PC-9 (cell line): ENCODE data around the gene CD44. TPM values are rescaled to one million over a fixed set of nuclear protein-coding genes. Genes with fewer than 3 reads are reported as not detected.

Experiments used
- BruUV-seq: library from RNA; stranded (reverse); fragments of 400-500 nt; replicated peaks from 2 replicates; lab custom pipeline; 2021; lab: Mats Ljungman, UMichigan
- CTCF ChIA-PET: fragments of 300-600 bp; sonication (Branson Sonifier 250); formaldehyde crosslinking; loops from one replicate; lab custom pipeline; 2022; ENCODE audit warnings: antibody characterized with exemption; lab: Charles Lee
- POLR2A ChIA-PET: fragments of 300-600 bp; sonication (Branson Sonifier 250); formaldehyde crosslinking; loops from one replicate; lab custom pipeline; 2022; ENCODE audit warnings: antibody characterized with exemption; ENCODE audit not compliant: unreplicated experiment; lab: Charles Lee
- DNase-seq, 2 experiments: peaks; one replicate each; pipeline versions ENCODE4 v3.0.0 to v3.0.0-alpha.2; 2015 to 2022; ENCODE audit warnings: mixed read lengths in 1 of 2
- H2AFZ ChIP-seq: fragments of 200-600 bp; sonication (generic); 2 replicates; pipeline ENCODE4 v1.8.1; 2017; ENCODE audit warnings: antibody characterized with exemption
- H3F3A ChIP-seq: fragments of 200-600 bp; sonication (generic); 2 replicates; pipeline ENCODE4 v1.8.1; 2017; ENCODE audit warnings: antibody characterized with exemption, mild to moderate bottlenecking, low read depth; ENCODE audit not compliant: insufficient read depth
- H3K27ac ChIP-seq: fragments of 200-600 bp; sonication (generic); 2 replicates; pipeline ENCODE4 v1.6.1; 2016; ENCODE audit warnings: mixed run types
- H3K27me3 ChIP-seq: fragments of 200-600 bp; sonication (generic); 2 replicates; pipeline ENCODE4 v1.6.1; 2016; ENCODE audit warnings: low read depth, mixed run types; ENCODE audit not compliant: insufficient read depth
- H3K36me3 ChIP-seq: fragments of 200-600 bp; sonication (generic); 2 replicates; pipeline ENCODE4 v1.6.1; 2016; ENCODE audit warnings: low read depth, mixed run types
- H3K4me1 ChIP-seq: fragments of 200-600 bp; sonication (generic); replicated peaks from 2 replicates; pipeline ENCODE4 v1.6.1; 2016; ENCODE audit warnings: mixed run types; ENCODE audit not compliant: insufficient read depth
- H3K4me2 ChIP-seq: fragments of 200-600 bp; sonication (generic); 2 replicates; pipeline ENCODE4 v1.6.1; 2017; ENCODE audit warnings: mixed run types
- H3K4me3 ChIP-seq: fragments of 200-600 bp; sonication (generic); 2 replicates; pipeline ENCODE4 v1.6.1; 2016; ENCODE audit warnings: mixed run types
- H3K79me2 ChIP-seq: fragments of 200-600 bp; sonication (generic); 2 replicates; pipeline ENCODE4 v1.6.1; 2017; ENCODE audit warnings: low read depth, mixed run types
- H3K9me2 ChIP-seq: fragments of 200-600 bp; sonication (generic); 2 replicates; pipeline ENCODE4 v1.8.1; 2017; ENCODE audit warnings: mild to moderate bottlenecking; ENCODE audit not compliant: insufficient read depth
- H3K9me3 ChIP-seq: fragments of 200-600 bp; sonication (generic); 2 replicates; pipeline ENCODE4 v1.8.1; 2016; ENCODE audit warnings: low read depth; ENCODE audit not compliant: insufficient read depth
- H4K20me1 ChIP-seq: fragments of 200-600 bp; sonication (generic); 2 replicates; pipeline ENCODE4 v1.8.1; 2017; ENCODE audit not compliant: insufficient read depth
- EZH2 ChIP-seq: fragments of 200-600 bp; sonication (generic); IDR thresholded peaks from 2 replicates; pipeline ENCODE4 v1.8.0; 2017; ENCODE audit warnings: antibody characterized with exemption, low read depth
- intact Hi-C: fragments of 100-400 bp; cut with micrococcal nuclease; formaldehyde crosslinking; loops from one replicate; pipeline ENCODE4 v1.10.0; 2022; ENCODE audit not compliant: unreplicated experiment
- total RNA-seq: library from RNA; stranded (reverse); gene quantifications from 2 replicates; pipeline ENCODE4 v1.2.3, GENCODE V29; 2021
- TF ChIP-seq, protein P1 (sequence below): fragments of 200-600 bp; sonication (generic); conservative IDR thresholded peaks from 2 replicates; pipeline ENCODE4 v1.6.1; 2017; ENCODE audit warnings: mixed run types, antibody characterized with exemption, mild to moderate bottlenecking, moderate library complexity

CD44 gene
- total RNA-seq, 1 experiment from 2014 or later = 775 TPM

DNA sequence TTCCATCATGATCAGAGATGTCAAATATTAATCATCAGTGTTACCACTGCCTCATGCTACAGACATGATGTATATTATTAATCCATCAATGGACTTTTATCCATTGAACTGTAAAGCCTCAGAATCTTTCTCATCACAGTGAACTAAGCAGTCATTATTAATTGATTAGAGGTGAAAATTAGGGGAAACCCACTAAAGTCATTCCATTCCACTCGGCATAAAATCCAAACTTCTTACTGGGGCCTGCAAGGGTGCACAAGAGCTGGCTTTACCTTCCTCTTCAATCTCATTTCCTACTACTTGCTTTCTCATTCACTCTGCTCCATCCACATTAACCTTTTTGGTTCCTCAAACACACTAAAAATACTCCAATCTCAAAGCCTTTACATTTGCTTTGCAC, 7.9 kb upstream of the CD44 start:
- TF ChIP-seq, protein P1, sequence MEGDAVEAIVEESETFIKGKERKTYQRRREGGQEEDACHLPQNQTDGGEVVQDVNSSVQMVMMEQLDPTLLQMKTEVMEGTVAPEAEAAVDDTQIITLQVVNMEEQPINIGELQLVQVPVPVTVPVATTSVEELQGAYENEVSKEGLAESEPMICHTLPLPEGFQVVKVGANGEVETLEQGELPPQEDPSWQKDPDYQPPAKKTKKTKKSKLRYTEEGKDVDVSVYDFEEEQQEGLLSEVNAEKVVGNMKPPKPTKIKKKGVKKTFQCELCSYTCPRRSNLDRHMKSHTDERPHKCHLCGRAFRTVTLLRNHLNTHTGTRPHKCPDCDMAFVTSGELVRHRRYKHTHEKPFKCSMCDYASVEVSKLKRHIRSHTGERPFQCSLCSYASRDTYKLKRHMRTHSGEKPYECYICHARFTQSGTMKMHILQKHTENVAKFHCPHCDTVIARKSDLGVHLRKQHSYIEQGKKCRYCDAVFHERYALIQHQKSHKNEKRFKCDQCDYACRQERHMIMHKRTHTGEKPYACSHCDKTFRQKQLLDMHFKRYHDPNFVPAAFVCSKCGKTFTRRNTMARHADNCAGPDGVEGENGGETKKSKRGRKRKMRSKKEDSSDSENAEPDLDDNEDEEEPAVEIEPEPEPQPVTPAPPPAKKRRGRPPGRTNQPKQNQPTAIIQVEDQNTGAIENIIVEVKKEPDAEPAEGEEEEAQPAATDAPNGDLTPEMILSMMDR = no peak
- TF ChIP-seq EZH2 = no peak

DNA sequence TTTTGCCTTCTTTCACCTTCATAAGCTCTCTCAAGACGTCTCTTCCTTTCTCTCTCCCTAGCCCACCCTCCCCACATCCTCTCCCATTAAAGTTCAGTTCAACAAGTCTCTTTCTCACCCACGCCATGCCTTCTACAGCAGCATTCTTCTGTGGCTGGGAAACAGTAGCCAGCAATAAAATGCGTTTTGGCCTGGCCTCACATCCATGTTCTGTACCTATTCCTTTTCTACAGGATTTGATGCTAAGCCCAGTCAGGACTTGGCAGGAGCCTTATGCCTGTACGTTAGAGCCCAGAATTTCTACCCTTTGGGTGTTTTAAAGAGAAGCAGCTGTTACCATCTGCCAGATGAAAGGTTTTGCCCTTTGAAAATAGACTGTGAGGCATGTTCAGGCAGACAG, 7.1 kb upstream of the CD44 start:
- Histone ChIP-seq H3K27me3 (no peaks in the 10 kb centered on the region), H3K4me3 (no peak overlapping the region), H3K36me3 (no peaks in the 10 kb centered on the region), H4K20me1 (no peaks in the 10 kb centered on the region), H3K79me2 (no peaks in the 10 kb centered on the region), H2AFZ (no peak overlapping the region), H3K9me2 (no peaks in the 10 kb centered on the region), H3K9me3 (no peaks in the 10 kb centered on the region), H3K4me2 (no peak overlapping the region), H3F3A (0 out of 2 replicates have a peak, but pooled peaks cover 3% of the 10 kb centered on the region), H3K4me1 (peaks cover 15% of the 10 kb centered on the region), H3K27ac (no peak overlapping the region)
- no peak for DNase-seq
- CTCF ChIA-PET = no interaction called here
- no peak for TF ChIP-seq EZH2
- TF ChIP-seq, protein P1 = no peak
- intact Hi-C loops = no loop called here
- no TSS peak for BruUV-seq
- POLR2A ChIA-PET = interaction anchor here (0.6 kb wide), 1 partner anchor 87 kb away, joined by 3 read pairs; no protein-coding TSS in a partner anchor

More for the DNA sequence above, 7.9 kb upstream of the CD44 start:
- H3K27ac ChIP-seq = no peak overlapping the region
- ChIA-PET CTCF (no interaction called here), POLR2A (no interaction called here)
- no peak for DNase-seq
- no peaks in the 10 kb centered on the region for H3K36me3 ChIP-seq
- 0 out of 2 replicates have a peak, but pooled peaks cover 3% of the 10 kb centered on the region for H3F3A ChIP-seq
- H4K20me1 ChIP-seq = no peaks in the 10 kb centered on the region
- H3K27me3 ChIP-seq = no peaks in the 10 kb centered on the region
- no peak overlapping the region for H3K4me3 ChIP-seq
- intact Hi-C loops = no loop called here
- peaks cover 15% of the 10 kb centered on the region for H3K4me1 ChIP-seq
- no peaks in the 10 kb centered on the region for H3K9me2 ChIP-seq
- H3K79me2 ChIP-seq = no peaks in the 10 kb centered on the region
- H3K4me2 ChIP-seq = no peak overlapping the region
- no peaks in the 10 kb centered on the region for H3K9me3 ChIP-seq
- no peak overlapping the region for H2AFZ ChIP-seq
- no TSS peak for BruUV-seq

DNA sequence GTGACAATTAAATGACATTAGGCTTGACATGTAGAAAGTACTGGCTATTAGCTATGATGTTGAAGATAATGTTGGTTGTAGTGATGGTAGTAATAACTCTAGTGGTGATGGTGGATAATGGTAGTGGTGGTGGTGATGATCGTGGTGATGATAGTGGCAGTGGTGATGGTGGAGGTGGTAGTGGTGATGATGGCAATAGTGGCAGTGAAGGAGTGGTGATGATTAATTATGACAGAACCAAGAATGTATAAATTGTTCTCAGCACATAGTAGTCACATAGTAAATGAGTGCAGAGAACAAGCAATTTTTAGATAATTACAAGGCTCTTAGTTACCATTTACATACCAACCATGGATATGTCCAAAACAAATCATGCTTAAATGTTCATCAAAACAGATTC, 5.3 kb upstream of the CD44 start:
- intact Hi-C loops = no loop called here
- DNase-seq = no peak
- ChIA-PET POLR2A (no interaction called here), CTCF (interaction anchor here (0.5 kb wide), 1 partner anchor 34 kb away, joined by 4 read pairs; no protein-coding TSS in a partner anchor)
- H3K27me3 ChIP-seq = no peaks in the 10 kb centered on the region
- H3K9me3 ChIP-seq = no peaks in the 10 kb centered on the region
- BruUV-seq = no TSS peak
- no peaks in the 10 kb centered on the region for H3K9me2 ChIP-seq
- H3K4me3 ChIP-seq = no peak overlapping the region
- no peak overlapping the region for H3K27ac ChIP-seq
- TF ChIP-seq, protein P1 = no peak
- TF ChIP-seq EZH2 = no peak
- no peak overlapping the region for H3K4me2 ChIP-seq
- H3F3A ChIP-seq = 0 out of 2 replicates have a peak, but pooled peaks cover 3% of the 10 kb centered on the region
- no peaks in the 10 kb centered on the region for H3K36me3 ChIP-seq
- H3K4me1 ChIP-seq = peaks cover 28% of the 10 kb centered on the region
- peaks cover 15% of the 10 kb centered on the region for H3K79me2 ChIP-seq
- no peaks in the 10 kb centered on the region for H4K20me1 ChIP-seq
- no peak overlapping the region for H2AFZ ChIP-seq
